Frontal cortex (tissue), 4 donors: ENCODE results near the gene RBSN. TPM values are rescaled to one million over a fixed set of nuclear protein-coding genes. Genes with fewer than 3 reads are reported as not detected.
A peak's percentile ranks its signal among the peaks of the same experiment; 100 is the strongest.
"Not testable (repeated sequence)": the region's sequence is repeated elsewhere in the genome, so short reads cannot be mapped to it uniquely, and the experiment has no call there.

ENCODE experiments used
- DNase-seq, 2 donors: peaks; one replicate each; pipeline ENCODE4 v3.0.0; 2012; ENCODE audit warnings: low spot score in 2 of 2
- FAIRE-seq: peaks from 2 replicates; lab custom pipeline; 2012; peaks lifted over from hg19 to GRCh38; lab: Jason Lieb, UNC
- total RNA-seq: library from RNA; depleted of rRNA; stranded (reverse); fragments of >200 nt; gene quantifications from one replicate; pipeline ENCODE4 v1.2.3, GENCODE V29; 2014
- donor health status: control.
- donor health status: control.
- donor health status: control.

The RBSN gene
- total RNA-seq = 71.7 TPM

DNA sequence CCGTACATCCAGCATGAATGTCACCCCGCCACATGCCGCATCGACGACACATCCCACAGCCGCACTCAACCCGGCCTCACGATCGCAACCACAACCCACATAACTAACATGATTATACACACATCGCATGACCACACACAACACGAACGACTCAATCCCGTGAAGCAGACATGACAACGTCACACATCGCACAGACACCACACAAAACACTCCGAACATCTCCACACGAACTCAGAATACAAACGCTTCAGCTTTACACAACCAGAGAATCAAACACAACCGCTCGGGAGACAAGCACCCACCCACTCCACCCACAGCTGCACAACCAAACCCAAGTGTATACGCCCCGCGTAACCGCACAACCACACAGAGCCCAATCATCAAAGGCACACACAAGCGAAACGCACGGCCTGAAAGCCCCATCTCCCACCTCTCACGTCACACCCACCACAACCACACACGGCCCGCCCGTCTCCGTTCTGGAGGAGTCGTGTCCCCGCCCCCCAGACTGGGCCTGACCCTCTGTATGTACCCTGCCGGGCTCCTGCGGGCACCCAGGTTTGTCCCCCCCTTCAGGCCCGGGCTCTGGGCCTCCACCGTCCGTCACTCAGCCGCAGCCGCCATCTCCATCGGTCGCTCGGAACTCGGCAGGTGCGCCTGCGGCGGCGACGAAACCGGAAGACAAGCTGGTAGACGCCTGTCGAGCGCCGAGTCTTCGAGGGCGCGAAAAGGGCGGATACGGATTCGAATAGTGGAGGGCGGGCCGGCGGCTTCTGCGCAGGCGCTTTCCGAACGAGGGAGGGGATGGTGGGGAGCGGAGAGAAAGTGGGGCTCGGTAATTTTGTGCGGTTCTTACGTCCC lies at the start of gene RBSN:
TSS of gene RBSN (minus strand) at position 646 of the 861 bp plus-strand sequence. CDS start 3,028 bp downstream, outside the sequence.
- FAIRE-seq (no peak), DNase-seq (peak; percentile 78 to 85)

DNA sequence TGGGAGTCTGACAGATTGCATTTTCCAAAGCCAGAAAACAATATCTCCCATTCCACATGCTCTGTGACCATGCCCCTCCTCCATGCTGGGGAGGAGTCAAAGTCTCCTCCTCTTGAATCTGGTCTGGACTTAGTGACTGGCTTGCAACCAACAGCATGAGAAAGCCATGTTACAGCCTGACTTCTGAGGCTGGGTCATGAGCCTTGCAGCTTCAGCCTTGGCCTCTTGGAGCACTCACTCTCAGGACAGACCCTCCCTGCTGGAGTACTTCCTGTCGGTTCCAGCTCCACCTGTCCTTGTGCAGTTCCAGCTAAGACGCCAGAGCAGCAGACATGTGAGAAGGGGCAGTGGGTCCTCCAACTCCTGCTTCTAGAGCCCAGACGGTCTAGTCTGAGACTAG lies 49.7 kb upstream of the RBSN start:
- no peak for FAIRE-seq
- no peak for DNase-seq

DNA sequence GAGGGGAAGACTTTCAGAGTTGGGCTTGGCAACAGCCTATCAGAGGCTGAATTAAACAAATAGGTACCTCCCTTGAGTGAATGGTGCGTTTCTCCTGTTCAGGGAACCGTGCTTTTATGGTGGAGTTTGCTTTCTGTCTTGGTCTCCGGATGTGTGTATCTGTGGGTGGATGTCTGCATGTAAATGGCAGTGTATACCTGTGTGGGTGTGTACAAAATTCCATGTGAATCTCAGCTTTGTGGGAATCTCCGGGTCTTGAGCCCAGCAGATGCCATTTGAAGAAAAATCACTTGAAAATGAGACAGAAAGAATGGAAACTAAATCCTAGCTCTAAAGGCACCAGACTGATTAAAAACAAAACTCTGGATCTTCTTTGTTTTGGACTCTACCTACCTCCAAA lies 37.9 kb upstream of the RBSN start:
- not testable (repeated sequence) for FAIRE-seq, DNase-seq

DNA sequence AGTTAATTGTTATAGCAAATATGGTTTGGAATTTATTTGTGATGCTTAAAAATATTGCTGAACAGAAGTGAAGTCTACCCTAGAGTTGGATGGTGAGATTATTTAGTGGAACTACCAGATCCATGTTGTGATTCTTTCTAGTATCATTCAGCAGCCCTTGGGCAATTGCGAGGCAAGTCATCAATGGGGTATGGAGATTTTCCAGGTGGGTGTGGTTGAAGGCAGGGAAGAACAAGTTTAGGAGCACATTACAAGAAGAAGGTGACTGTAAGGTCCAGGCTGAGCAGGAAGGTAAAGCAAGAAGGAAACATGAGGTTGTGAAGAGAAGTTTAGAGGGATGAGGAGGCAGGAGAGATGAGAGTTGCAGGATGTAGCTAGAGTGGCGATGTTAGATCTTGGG lies 36.0 kb upstream of the RBSN start:
- FAIRE-seq, DNase-seq: not testable (repeated sequence)

DNA sequence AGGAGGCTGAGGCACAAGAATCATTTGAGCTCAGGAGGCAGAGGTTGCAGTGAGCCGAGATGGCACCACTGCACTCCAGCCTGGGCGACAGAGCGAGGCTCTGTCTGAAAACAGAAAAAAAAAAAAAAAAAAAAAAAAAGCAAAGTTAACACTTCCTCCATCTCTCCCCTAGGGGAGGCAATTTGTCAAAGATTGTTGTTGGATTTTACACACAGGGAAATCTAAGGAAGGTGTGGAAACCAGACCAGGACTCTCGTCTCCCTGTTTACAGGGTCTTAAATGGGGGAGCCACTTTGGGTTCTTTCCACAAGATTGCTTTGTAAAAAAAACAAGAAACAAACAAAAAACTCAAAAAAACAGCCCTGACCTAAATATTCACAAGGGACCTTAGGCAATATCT lies 29.5 kb upstream of the RBSN start:
- FAIRE-seq = not testable (repeated sequence)

DNA sequence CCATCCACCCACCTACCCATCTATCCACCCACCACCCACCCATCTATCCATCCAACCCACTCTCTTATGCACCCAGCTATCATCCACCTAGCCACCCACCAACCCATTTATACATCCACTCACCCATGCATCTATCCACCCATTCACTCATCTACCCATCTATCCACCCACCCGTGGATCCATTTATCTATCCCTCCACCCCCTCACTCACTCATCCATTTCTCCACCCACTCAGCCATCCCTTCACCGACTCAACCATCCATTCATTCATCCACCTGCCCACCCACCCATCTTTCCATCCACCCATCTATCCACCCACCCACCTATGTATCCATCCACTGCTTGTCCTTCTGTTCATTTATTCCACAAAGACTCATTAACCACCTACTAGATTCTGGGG lies 28.0 kb upstream of the RBSN start:
- FAIRE-seq, DNase-seq: not testable (repeated sequence)

More for the DNA sequence above, 29.5 kb upstream of the RBSN start:
- DNase-seq = not testable (repeated sequence)

DNA sequence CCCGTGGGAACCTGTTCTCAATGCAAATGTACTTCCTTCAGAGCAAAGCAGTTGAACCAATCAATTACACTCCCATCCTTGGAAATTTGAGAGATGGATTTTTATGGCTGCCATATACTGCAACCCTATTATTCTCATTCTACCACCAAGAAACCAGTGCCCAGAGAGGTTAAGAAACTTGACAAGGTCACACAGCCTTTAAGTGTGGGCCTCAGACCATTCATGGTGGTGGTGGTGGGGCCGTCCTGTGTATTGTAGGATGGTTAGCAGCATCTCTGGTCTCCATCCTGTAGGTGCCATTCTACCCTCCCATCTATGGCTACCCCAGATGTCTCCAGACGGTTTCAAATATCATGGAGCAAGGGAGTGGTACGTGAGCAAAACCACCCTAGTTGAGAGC lies 23.4 kb upstream of the RBSN start:
- FAIRE-seq (no peak), DNase-seq (no peak)

DNA sequence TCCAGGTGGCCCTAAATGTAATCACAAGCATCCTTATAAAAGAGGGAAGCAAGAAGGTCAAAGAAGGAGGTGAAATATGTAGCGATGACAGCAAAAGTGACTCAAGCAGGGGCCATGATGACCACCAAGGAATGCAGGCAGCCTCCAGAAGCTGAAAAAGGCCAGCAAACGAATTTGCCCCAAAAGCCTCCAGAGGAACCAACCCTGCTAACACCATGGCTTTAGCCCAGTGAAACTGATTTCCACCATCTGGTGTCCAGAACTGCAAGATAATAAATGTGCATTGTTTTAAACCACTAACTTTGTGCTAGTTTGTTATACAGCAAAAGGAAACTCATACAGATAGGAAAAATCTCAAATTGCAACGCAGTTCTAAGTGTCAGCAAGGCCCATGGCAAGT lies 23.0 kb upstream of the RBSN start:
- FAIRE-seq = no peak
- no peak for DNase-seq

DNA sequence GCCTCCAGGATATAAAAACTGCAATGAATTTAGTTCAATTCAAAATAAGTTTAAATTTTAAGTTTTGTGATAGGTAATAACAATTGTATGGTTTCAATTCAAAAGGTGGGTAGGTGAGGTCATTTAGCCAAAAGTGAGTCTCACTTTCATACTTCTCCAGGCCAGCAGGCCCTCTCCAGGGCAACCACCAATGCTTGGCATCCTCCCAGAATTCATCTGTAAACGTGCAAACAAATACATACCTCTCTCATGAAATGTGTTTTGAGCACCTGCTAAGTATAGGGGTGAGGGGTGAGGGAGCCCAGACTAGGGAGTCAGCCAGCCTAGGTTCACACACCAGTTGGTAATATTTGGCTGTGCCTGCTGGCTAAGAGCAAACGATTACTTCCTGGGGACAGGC lies 22.0 kb upstream of the RBSN start:
- DNase-seq (no peak), FAIRE-seq (no peak)

DNA sequence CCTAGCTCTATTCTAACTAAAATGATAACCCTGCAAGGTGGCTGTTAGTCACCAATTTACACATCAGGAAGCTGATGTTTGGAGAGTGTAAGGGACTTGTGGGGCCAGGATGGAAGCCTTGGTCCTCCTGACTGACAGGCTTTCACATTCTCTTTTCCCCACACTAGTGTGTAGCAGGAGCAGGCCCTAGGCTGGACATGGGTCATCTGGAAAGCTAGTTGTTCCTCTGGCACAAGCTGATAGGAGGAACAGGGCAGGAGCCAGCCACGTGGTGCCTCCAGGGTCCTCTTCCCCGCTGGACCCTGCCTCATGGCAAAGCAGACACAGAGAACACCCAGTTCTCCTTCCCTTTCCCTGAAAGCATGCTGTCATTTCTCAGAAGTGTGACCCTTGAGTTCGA lies 18.1 kb upstream of the RBSN start:
- no peak for DNase-seq
- FAIRE-seq = no peak

DNA sequence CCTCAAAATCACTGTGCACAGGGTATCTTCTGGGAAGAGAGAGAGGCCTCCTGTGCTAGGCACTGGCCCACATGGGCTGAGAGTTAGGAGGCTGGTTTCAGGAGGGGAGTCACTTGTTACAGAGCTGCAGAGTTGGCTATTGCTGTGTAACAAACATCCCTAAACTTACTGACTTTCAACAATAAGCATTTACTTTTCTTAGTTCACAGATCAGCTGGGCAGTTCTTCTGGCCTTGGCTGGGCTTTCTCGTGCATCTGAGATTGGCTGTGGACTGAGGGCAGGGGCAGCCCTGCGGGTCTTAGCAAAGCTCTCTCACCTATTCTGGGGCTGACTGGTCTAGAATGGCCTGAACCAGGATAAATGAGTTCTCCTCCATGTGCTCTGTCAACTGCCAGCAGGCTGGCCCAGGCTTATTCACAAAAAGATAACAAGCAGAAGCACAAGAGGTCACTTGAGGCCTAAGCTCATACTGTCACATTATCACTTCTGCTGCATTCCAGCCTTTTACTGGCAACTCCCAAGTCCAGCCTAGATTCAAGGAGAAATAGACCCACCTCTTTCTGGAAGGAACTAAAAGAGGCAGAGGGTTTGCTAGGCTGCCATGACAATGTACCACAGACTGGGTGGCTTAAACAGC lies 17.2 kb upstream of the RBSN start:
- FAIRE-seq (no peak), DNase-seq (no peak)

DNA sequence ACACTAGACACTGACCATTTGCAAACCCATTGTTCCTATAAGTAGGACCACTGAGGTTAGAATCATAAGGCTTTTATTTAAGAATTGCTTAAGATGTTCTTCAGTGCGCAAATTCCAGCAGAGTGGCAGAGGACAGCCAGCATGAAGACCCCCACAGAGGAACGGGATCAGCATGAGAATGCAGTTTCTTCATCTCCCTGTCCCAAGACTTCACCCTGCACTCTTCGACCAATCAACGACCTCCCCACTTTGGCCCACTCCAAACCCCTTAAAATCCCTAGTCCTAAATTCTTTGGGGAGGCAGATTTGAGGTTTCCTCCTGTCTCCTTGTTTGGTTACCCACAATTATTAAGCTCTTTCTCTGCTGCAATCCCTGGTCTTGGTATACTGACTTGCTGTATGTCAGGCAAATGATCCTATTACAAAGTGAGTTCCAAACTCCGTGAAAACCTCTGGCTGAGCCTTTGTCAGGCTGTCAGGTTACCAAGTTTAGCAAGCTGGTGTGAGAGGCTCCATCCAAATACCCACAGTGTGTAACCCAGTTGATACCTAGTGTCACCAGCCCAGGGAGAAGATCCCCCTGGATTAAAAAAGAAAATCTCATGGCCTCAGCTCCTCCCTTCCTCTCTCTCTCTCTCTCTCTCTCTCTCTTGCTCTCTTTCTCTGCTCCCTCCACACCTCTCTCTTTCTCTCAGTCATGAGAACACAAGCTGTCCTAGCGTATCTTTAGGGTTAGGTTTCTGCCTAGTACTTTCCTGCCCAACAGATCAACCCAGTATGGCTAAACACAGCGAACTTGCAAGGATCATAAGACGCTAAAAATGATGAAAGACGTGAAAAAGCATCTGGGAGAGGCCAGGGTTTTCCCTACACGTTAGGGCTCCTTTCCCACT lies 15.8 kb upstream of the RBSN start:
- DNase-seq = no peak
- no peak for FAIRE-seq

DNA sequence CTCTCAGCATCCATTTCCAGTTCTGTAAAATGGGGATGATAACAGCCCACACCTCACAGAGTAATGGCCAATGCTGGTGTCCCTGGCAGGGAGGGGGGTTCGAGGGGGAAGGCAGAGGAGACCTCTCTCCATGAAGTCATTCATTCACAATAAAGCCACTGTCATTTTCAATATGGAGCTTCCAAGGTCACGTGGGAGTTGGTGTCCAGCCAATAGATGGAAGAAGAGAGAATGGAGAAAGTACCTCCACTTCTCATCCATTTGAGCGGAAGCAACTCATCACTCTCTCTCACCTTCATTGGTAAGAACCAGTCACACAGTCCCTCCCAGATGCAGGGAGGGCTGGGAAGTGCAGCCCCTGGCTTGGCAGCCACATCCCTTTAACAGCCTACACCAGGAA lies 14.9 kb upstream of the RBSN start:
- FAIRE-seq = no peak
- DNase-seq = no peak

DNA sequence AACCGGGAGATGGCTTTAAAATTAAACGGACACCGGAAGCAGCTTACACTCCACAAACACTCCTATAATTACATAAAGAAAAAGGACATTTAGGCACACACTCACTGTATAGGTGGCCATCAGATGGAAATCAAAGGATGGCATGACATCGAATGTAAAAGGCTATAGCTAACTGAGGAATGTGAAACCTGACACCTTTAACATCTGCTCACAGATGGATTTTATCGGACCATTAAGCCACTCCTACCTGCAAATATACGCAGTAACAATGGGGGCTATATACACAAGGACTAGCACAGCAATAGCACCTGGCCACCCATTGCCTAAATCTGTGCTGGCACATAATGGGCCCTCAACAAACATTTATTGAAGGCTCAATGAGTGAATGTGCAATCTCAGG lies 14.5 kb upstream of the RBSN start:
- FAIRE-seq (no peak), DNase-seq (no peak)

DNA sequence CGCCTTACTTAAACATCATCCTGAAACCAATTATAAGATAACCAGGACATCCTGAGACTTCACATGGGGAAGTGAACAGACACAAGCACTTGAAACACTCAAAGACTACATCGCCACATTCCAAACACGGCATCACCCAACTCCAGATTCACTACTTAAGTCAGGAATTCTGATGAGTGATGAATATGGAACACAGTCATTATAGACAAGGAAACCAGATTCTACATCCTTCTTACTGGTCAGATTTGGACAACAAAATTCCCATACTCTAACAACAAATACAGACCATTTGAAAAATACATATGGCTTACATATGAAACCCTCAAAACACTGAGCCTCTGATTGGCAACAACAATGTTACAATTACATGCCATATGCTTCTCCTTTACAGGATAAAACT lies 13.1 kb upstream of the RBSN start:
- no peak for DNase-seq
- no peak for FAIRE-seq

DNA sequence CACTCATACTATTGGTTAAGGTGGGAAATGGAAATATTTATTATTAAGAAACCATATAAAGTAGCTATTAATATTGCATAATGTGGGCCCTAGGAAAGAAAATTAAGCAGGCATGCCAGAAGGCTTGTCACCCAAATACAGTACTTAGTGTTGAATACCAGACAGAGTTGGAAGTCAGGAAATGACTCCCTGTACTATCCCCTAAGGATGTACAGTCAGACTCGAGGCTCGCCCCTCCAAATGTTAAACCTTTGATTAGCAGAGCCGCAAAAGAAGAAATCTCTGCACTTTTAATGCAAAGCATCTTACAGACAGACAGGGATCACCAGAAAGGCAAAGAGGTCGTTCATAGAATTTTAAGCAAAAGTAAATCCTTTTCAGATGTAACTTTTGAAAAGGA lies 11.3 kb upstream of the RBSN start:
- no peak for DNase-seq
- no peak for FAIRE-seq

DNA sequence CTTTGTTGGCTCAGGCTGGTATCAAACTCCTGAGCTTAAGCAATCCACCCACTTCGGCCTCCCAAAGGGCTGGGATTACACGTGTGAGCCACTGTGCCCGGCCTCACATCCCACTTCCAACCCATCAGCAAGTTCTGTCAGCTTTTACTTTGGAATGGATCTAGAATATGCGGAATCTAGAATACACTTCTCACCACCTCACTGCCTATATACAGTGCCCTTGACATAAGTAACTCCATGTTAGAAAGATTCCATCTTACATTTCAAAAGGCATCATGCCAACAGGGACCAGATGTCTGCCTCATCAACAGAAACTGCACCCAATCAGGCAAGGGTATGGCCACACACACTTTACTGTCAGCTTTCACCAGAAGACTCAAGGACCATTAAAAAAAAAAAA lies 9.9 kb upstream of the RBSN start:
- FAIRE-seq (no peak), DNase-seq (no peak)

DNA sequence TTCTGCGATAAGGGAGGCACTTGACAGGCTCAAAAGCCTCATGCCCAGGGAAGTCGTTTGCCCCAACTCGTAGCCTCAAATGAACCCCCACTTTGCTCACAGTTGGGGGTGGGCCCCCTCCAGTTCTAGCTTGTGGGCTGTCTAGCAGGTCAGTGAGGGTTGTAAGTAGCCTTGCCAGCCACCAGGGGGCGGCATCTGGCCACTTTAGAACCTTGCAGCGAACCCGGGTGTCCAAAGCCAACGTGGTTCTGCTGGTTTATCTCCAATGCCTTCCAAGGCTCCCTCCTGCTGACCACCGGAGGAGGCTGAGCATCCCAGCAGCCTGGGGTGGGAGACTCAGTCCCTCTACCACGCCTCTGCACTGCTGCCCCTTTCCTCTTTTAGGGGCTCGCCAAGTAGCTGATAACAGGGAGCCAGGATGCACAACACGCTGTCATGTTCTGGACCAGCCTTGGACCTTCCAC lies 9.2 kb upstream of the RBSN start:
- FAIRE-seq (no peak), DNase-seq (peak; percentile 61 to 81)

DNA sequence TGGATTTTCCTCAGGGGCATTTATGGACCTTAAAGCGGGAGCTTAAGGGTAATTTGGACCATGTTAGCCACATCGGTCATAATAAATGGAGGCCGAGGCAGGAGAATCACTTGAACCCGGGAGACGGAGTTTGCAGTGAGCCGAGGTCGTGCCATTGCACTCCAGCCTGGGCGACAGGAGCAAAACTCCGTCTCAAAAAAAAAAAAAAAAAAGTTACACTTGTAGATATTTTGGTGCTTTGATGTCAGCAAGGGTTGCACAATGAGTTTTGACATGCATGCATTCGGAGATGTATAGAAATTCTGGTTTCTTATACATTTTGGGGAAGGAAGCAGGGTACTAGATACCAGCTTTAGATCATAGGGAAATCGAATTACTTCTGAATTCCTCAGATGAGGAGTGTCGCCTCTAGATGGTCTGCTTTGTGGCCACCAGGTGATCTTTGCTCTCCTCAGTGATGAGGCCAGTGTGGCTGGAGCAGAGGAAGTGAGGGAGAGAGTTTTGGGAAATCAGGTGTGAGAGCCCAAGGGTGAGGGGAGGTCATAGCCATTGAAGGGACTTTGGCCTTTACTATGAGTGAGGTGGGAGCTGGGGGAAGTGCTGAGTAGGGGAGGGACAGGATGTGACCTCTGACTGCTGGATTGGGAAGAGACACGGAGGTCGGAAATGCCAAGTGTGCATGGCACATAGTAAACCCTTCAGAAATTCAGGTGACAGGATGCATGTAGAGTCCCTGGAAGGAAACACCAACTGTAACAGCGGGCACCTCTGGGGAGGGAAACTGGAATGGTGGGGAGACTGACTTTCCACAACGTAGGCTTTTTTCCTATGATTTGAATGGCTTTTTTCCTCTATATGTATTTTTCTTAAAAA lies 8.4 kb upstream of the RBSN start:
- DNase-seq (no peak), FAIRE-seq (no peak)
